ENCODE measurements around the gene RTP4.

The RTP4 gene

GRCh38 chr3:187368251-187369088 lies at the start of gene RTP4:
Gene RTP4 (plus strand): TSS chr3:187368385. CDS start chr3:187368442, 57 bp downstream.
- peak; percentile 39 for DNase-seq

GRCh38 chr3:187318819-187319616 lies 49.2 kb upstream of the RTP4 start:
- peak; percentile 22 for DNase-seq

- peak; percentile 19 for DNase-seq
Observed at GRCh38 chr3:187319699-187320302, 48.4 kb upstream of the RTP4 start.

GRCh38 chr3:187321766-187322165 lies 46.4 kb upstream of the RTP4 start:
- DNase-seq = no peak

GRCh38 chr3:187322291-187322690 lies 45.9 kb upstream of the RTP4 start:
- DNase-seq = no peak

- no peak for DNase-seq
Observed at GRCh38 chr3:187323091-187323490, 45.1 kb upstream of the RTP4 start.

GRCh38 chr3:187325632-187326031 lies 42.6 kb upstream of the RTP4 start:
- DNase-seq = no peak

- DNase-seq = no peak
Observed at GRCh38 chr3:187327845-187328244, 40.3 kb upstream of the RTP4 start.

- no peak for DNase-seq
Observed at GRCh38 chr3:187328691-187329090, 39.5 kb upstream of the RTP4 start.

GRCh38 chr3:187334904-187335303 lies 33.3 kb upstream of the RTP4 start:
- no peak for DNase-seq

- no peak for DNase-seq
Observed at GRCh38 chr3:187336322-187336721, 31.9 kb upstream of the RTP4 start.

GRCh38 chr3:187340578-187340977 lies 27.6 kb upstream of the RTP4 start:
- DNase-seq = no peak

GRCh38 chr3:187342255-187342654 lies 25.9 kb upstream of the RTP4 start:
- DNase-seq = no peak

GRCh38 chr3:187343670-187344069 lies 24.5 kb upstream of the RTP4 start:
- no peak for DNase-seq

- no peak for DNase-seq
Observed at GRCh38 chr3:187352581-187353575, 15.3 kb upstream of the RTP4 start.

GRCh38 chr3:187358068-187358467 lies 10.1 kb upstream of the RTP4 start:
- DNase-seq = no peak

GRCh38 chr3:187359798-187360486 lies 8.2 kb upstream of the RTP4 start:
- no peak for DNase-seq

- DNase-seq = no peak
Observed at GRCh38 chr3:187360596-187360995, 7.6 kb upstream of the RTP4 start.

- no peak for DNase-seq
Observed at GRCh38 chr3:187361835-187362234, 6.3 kb upstream of the RTP4 start.

- peak; percentile 16 for DNase-seq
Observed at GRCh38 chr3:187367561-187368103, 553 bp upstream of the RTP4 start.

GRCh38 chr3:187369089-187369447 lies 883 bp downstream of the RTP4 start:
- DNase-seq = no peak

- DNase-seq = no peak
Observed at GRCh38 chr3:187370051-187370450, 1.9 kb downstream of the RTP4 start.
